Measurements from ENCODE around the gene SH3RF3.

The SH3RF3 gene

DNA sequence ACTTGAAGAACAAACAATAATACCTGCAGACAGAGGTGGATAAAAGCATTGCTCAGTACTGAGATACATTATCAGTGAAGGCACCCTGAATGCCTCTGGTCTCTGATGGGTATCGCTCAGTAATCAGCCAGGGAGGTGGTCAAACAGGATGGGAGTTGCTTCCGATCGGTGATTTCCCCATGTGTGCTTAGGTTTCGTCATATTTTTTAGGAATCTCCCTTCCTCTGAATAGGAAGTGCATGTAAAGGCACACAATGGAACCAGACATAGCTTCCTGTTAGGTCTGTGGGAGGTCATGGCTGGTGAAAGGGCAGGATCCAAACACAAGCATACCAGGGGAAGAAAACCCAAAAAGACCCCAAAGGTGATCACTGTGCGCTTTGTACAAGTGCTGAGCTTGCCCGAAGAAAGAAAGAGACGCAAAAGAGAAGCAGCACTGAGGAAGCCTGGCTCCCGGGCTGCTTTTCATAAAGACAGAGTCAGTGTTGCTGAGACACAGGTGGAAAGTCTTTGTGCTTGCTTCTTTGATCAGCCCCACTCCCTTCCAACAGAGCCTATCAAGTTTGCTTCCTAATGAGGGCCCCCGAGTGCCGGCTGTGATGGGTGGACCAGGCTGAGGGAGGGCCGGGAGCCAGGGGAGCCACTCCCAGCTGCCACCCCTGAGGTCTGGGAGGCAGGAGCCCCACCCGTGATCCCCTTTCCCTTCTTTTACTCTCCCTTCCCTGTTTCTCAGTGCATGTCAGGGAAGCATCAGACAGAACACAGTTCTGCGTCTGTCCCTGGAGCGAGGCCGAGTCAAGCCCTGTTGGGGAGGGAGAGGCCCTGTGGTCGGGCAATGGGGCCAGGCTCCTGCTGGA lies 138.2 kb downstream of the SH3RF3 start:
- DNase-seq: no peak

DNA sequence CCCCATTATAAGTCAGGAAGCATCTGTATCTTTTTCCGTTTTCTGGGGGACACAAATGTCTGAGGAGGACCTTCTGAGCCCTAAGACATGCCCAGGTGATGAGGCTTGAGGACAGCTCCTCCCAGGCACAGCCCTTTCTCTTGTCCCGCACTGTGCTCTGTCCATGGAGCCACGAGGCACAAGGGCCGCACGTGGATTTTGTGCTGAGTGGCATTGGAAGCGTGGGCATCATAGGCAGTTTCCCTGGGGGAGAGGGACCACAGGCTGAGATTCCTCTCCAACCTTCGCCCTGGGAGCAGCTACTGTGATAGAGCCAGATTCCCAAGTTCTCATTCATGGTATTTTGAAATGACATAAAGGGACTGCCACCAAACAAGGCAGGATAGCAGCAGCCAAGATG lies 139.9 kb downstream of the SH3RF3 start:
- no peak for DNase-seq

DNA sequence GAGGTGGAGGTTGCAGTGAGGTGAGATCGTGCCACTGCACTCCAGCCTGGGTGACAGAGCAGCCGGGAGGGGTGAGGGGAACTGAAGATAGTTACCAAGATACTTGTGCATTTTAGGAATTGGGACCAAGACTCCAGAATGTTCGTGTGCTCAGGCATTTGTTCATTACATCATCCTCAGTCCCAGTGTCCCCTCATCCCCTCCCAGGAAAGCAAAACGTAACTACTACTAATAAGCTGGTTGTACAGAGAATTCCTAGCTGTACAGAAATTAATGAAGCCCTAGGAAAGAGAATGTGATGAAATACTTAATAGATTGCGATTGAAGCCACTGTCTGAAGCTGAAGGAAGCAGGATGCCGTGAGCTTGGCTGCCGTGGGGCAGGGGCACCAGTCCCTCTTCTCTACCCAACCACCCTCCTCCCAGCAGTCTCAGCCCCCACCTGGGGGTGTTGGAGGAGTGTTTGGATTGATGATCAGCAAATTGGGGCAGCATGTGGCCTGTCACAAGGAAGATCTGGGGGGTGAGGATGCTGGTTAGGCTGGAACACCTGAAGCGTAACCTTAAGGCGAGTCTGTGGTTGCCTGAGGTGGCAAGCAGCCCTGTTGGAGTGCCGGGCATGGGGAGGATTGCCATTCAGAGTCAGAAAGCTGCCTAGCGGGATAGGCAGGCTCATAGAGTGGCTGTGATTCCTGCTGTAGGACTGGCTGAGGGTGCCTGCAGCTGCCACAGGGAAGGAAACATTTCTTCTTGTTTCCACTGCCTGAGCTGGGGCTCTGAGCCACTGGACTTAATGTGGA lies 140.9 kb downstream of the SH3RF3 start:
- no peak for DNase-seq

DNA sequence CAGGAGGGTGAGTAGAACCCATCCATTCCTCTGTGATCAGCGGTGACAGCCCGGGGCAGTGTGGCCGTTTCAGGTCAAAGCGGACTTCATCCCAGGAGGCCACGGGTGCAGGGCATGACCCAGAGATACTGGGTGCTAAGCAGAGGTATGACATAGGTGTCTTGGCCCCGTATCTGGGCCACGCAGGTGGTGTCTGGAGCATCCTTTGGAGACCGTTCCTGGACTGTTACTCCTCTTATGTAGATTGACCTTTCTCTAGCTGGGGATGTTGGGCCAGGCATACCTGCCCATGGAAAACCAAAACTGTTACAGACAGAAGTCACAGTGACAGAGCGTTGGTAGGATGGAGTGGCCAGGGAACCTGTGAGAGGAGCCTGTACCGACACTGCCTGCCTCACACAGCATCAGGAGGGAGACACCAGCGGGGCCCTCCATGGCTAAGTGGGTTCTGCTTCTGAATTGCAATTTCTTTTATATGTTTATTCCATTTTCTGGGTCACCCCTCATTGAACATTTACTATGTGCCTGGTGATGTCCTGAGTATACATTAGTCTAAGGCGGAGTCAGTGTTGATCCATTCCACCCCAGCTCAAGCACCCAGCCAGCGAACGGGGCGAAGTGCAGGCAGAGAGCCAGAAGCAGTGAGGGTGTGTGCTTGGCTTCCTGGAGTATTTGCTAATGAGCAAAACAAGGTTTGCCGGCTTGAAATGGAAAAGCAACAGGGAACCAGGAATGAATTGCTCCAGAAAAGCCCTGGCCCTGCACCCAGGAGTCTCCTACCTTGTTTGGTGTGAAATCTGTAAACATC lies 141.7 kb downstream of the SH3RF3 start:
- DNase-seq: no peak

DNA sequence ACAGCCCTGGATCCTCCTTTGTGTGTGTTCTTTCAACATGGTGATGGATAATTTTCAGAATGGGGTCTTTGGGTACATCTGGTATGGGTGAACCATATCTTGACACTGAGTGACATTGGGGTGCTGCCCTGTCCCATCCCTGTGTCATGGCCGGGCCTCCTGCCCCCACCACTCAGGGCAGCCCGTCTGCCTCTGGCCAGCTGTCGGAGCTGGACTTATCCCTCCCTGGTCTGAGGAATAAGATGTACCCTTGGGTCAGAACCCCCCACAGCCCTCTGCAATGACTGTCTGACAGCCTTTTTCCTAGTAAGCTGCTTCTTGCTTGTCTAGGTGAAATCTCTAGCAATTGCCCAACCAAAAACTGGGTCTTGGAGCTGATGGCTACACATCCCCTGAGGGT lies 142.9 kb downstream of the SH3RF3 start:
- DNase-seq: no peak

DNA sequence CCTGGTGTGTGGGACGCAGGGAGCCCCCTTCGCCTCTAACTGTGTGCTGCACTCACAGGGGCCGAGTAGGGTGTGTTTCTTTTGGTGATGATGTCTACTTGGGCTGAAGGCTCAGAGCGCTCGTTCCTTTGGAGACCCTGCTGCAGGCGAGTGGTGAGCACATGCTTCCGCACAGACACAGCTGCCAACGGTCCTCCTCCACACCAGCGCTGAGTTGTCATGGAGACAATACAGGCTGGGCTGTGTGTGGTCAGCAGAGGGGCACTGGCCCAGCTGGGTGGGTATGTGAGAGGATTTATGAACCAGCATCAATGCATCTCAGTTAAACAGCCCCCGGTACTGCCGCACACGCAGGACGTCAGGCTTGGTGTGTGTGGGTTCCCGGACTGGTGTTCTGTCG lies 143.5 kb downstream of the SH3RF3 start:
- DNase-seq: no peak

DNA sequence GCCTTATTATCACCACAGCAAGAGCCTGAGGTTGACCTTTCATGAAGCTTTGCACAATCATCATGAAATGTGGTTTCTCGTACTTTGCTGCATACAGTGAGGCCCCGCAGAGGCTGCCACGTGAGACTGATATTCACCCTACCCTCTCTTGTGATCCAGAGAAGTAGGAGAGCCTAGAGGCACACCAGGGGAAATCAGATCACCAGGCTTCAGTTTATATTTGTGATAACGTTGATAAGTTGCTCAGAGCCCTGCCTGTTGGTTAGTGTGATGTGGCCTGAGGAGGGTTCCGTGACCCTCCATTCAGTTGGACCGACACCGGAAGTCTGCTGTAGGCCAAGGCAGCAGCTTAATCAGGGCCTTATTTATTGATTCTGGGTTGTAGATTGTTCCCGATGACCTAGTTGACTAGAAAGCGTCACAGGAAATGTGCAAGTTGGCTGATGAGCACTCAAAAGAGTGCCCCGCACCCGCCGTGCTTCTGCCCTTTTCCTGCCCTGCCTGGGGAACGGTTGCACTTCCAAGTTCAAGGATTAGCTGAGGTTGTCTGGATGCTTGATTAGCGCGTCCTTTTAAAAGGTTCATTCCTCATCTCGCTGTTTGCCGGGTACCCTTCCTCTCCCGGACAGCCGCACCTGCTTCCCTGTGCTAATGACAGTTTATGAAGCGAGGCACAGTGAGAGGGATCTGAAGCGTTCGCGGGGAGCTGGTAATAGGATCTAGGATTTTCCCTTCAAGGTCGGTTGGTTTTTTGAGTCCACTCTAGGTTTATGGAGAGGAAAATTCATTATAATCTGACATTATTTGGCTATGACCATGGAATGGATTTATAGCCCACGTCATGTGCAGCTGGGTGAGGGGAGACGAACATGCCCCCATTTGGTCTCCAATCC lies 146.4 kb downstream of the SH3RF3 start:
- peak; percentile 96 for DNase-seq

DNA sequence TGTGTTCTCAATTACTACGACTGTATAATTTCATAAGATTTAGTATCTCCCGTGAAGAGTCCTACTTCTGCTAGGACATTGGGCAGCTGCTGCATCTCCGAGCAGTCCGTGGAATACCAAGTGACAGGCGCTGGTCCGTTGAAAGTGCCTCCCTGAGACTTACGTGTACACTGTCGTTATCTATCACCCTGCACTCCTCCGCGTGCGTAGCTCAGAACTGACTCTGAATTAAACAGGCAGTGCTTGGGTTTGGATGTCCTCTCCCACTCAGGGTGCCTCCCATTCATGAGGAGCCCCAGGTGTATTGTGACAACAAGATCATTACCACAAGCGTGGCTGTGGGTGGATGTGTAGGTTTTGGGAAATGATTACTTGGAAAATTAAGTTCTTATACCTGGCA lies 148.4 kb downstream of the SH3RF3 start:
- no peak for DNase-seq

DNA sequence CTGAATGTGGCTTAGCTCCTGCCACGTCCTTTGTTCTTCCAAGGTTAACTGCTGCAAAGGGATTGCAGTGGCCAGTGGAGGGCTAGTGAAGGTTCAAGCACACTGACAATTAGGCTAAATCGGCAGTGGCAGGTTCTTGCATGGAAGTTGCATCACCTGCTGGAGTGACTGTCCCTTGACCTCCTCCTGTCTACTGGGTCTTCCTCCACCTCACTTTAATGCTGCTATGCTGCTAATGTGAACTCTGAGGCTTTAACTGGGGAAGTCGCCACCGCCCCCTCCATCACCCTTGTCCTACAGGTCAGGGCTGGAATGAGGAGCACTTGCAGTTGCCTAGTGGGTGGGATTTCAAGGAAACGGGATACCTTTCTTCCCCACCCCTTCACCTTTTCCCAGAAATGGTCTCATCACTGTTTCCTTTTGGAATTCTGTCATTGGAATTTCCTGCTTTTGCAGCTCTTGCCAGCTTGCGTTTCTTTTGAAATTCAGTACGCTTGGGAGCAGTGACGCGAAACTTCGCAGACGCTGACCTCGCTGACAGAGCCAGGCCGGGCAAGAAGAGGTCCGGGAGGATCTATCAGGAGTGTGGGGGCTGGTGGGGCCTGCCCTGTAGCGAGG lies 150.3 kb downstream of the SH3RF3 start:
- DNase-seq: no peak

DNA sequence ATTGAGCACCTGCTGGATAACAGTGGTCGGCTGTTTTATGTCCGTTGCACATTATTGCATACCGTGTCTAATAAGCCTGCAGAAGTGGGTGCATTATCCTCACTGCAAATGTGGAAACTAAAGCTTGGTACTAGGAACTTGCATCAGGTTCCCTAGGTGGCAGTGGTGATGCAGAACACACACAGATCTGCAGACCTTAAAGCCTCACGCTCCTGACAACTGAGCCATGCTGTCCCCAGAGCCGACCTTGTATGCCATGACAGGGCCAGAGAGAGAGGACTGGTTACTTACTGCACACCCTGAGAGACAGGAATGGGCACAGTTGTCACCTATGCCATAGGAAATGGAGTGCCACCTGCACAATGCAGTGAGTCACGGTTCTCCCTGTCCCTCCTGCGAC lies 151.8 kb downstream of the SH3RF3 start:
- no peak for DNase-seq

DNA sequence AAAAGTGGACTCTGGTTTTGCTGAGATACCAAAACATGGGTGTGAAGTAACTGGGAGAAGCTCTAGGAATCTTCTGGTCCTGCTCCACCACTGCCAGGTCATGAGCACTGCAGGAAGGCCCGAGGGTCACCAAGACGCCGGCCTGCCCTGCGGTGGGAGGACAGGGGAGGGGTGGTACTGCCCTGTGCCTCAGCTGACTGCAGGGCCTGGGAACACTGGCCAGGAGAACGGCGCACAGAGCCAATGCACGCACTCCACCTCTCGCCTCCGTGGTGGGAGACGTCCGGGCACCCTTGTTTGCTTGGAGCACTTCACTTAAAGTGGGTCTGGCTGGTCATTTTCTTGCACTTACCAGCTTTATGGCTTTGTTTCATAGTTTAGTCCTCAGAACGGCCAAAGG lies 153.4 kb downstream of the SH3RF3 start:
- no peak for DNase-seq

DNA sequence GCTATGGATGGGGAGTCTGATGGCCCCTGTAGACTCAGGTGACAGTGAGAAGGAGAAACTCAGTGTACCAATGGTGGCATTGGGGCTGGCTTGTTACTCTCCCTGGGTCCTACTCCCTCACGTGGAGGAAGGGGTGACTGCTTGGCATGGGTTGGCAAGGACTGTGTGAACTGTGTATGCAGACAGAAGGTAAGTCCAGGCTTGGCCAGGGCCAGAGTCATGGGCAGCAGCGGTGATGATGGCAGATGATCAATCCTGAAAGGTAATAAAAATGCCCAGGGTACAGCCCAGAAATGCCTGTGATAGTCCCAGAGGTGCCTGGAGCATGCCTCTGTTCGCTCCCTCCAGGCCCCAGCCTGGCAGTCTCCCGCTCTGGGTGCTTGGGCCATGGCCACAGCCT lies 153.9 kb downstream of the SH3RF3 start:
- DNase-seq: no peak

DNA sequence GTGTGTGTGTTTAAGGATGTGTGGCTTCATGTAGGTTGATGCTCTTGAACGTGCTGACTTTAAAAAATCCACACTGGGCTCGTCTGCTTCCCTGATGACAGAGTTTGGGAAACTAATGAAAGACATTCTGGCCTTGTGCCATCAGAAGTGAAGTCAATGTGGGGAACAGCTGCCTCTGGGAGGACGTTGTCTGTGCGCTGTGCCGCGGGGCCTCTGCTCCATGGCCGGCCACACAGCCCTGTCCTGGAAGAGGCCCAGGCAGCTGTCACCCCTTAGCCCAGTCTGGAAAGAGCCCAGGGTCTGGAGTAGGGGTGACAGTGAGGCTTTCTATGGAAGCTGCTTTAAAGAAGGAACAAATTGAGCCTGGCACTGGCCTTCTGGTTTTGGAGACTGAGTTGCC lies 155.8 kb downstream of the SH3RF3 start:
- DNase-seq: no peak

DNA sequence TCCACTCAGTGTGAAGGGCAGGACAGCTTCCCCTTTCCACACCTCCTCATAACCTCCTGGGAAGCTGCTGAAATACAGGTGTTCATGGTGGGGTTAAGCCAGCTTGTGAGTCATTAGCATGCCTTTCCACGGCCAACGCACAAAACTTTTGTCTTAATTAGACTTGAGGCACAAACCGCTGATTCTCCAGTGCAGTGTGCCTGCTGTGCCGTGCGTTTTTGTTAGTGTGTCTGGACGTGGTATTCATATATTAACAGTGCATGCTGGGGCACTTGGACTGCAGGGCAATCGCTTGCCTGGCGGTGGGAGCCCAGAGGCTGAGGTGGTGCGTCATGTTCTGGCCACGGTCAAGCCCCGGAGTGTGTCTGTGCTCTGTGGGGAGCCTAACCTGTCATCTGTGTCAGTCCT lies 156.2 kb downstream of the SH3RF3 start:
- DNase-seq: no peak

DNA sequence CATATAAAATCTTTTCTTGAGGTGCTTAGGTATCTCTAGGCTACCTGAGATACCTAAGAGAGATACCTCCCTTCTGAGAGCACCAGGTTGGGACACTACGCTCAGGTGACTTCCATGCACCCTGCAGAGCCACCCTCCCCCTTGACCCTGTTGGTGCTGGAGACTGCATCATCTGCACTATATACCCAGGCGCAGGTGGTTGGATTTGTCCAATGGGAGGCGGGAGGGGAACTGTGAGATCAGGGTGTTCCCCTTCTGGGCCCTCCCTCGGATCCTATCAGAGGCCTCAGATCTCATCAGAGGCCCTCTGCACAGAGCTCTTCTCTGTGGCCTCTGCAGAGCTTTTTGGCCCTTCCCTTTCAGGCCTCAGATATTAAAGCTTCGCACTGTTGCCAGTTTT lies 158.4 kb downstream of the SH3RF3 start:
- no peak for DNase-seq

DNA sequence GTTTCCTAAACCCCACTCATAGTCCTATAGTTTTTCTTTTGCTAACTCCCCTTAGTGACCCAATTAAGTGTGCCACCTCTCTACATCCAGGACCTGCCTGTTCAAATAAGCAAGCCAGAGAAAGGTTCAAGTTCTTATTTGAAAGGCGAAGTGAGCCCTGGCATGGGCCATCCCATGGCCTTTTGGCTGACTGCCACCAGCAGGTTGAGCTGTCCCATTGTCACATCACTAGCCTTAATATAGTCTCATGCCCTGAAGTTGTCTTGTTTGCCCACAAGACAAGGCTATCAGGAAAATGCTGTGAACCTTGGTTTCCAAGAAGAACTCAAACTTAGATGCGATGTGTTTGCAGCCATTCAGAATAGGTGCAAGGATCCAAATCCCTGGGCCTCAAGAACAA lies 158.8 kb downstream of the SH3RF3 start:
- DNase-seq: no peak

DNA sequence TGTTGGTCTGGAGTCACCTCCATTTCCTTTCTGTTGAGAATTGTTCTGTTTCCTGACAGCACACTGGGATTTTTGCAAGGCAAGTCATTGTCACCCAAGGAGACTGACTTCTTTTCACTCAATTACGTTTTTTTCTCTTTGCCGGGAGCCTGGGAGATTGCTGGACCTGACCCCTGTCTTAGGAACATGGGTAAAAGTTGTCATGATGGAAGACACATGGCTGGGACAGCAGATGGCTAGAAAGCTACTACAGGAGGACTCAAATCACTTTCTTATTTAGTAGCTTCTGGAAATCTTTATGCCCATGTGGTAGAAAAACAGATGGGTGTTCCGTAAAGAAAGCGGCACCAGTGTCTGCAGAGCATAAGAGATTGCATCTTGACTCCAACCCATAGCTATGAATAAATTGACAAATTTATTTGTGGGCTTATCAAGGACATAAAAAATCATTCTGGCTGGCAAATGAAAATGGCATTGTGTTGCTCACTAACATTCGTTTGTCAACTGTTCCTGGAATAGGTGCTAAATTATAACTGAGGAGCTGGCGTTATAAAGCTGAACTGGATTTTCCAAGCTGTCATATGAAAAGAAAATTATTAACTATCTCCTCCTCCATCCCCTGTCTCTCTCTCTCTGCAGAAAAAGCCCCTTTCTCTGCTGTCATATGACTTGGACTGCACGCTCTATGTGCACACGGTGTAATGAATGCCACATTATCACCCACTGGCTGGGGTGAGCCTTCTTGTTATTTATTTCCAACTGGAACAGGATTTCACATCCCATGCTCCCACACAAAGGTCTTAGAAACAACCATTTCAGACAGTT lies 159.8 kb downstream of the SH3RF3 start:
- no peak for DNase-seq

DNA sequence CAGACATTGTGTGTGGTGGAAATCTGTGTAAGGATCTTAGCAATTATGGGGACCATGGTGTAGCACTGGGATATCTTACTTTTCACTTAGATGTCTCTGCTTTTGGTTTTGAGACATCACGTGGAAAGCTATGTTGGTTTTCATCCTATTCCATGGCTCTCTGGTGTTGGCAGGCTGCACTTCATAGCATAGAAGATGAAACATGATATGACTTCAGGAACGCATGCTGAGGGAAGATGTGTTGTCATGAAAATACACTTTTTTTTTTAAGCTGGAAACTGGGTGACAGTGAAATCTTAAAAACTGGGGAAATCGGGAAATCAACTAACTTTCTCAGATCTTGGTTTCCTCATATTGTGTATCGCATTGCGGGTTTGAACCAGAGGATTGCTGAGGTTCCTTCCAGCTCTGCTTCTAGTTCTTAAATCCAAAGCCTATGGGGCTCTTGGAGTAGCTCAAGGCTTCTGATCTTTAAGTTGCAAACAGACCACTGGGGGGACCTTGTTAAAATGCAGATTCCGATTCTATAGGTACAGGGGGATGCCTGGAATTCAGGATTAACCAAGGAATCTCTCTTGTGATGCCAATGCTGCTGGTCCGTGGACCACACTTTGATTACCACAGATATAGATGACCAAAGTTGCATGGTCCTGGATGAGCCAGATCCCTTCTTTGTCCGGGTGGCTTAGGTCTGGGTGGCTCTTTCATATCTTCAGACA lies 160.7 kb downstream of the SH3RF3 start:
- DNase-seq: no peak

DNA sequence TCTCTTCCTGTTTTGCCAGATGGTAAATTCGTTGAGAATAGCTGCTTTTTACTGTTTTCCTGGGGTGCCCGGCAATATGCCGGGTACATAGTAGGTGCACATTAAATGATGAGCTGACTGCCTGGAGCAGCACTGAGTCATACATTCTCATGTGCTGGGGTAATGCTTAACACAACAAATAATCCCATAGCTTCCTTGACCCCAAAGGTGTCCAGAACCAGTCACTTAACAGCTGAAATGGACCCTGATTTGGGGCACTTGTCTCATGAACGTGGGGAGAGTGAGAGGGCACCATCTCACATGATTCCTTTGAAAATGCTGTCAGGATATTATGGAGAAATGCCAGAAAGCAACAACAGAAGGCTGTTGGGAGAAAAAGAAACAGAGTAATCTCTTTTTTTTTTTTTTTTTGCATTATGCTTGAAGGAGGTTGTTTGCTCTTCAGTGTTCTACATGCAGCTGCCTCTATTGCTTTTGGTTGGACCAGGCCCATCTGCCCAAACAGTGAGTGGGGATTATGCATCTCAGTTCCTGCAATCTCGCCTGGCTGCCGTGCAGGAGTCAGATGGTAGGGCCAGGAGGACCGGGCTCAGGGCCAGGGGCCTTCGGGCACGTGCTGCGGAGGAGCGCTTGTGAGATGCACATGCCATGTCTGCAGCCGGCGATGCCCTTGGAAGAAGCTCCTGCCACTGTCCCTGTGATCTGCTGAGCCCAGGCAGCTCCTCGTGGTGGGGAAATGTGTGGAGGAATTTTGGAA lies 162.1 kb downstream of the SH3RF3 start:
- DNase-seq: peak; percentile 91

DNA sequence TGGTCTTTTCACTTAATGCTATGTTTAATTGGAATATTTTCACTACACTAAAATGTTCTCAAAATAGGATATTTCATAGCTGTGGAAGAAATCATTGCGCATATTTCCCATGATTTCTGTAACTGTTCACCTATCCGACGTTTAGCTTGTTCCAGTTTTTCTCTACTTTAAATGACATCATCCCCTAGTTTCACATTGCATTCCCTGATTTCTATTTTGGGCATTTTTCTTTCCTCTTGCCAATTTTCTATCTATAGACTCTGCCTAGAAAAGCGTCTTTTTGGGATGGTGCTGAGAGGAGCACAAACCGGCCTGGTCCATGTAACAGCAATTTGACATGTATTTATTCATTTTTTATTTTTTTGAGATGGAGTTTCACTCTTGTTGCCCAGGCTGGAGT lies 163.4 kb downstream of the SH3RF3 start:
- no peak for DNase-seq
